ENCODE measurements around the gene TECPR1.

The TECPR1 gene

DNA sequence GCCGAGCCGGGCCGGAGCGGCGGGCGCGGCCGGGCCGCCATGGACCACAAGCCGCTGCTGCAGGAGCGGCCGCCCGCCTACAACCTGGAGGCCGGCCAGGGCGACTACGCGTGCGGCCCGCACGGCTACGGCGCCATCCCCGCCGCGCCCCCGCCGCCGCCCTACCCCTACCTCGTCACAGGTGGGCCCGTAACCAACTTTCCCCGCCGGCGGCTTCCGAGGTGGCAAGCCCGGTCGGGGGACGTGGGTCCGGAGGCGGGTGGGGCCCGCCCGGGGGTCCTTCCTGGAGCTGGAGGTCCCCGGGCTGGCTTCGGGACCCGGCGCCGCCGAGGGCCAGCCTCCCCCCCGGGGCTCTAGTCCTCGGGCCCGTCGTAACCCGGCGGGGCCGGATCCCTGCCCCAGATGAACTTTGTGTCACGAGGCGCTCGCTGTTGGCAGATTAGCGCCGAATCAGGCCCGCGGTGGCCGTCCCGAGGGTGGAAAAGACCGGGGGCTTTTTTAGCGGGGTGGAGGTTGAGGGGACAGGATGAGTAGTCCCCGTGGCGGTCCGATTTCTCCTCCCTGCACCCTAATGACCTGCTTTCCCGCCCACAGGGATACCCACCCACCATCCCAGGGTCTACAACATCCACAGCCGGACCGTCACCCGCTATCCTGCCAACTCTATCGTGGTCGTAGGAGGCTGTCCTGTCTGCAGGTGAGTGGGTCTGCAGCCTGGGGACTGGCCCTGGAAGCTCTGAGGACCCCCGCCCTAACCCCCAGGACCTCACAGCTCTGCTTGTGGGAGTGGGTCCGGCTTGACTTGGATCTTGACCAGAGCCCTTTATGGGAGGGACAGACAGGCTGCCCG, 29.9 kb upstream of the TECPR1 start:
- Histone ChIP-seq H3F3A (ENCODE audit: control insufficient read depth, insufficient read depth) (peaks cover 3% of the 10 kb centered on the region; the same call in 1 of the 2 replicates), H3K9me2 (replicated peaks; ENCODE audit: control insufficient read depth, low read length) (no peaks in the 10 kb centered on the region), H3K36me3 (ENCODE audit: control insufficient read depth, low read length) (no peaks in the 10 kb centered on the region; the same call in 1 of the 2 replicates), H3K4me1 (ENCODE audit: control insufficient read depth, low read length) (peaks cover 20% of the 10 kb centered on the region), H3K27ac (ENCODE audit: low read depth, low read length) (no peak overlapping the region), H3K4me2 (ENCODE audit: low read length) (peak overlapping the region; percentile 92), H3K79me2 (ENCODE audit: control insufficient read depth, low read length) (no peaks in the 10 kb centered on the region), H3K9me3 (ENCODE audit: control insufficient read depth, insufficient read depth, low read length) (no peaks in the 10 kb centered on the region), H3K27me3 (ENCODE audit: control insufficient read depth, low read length) (peaks cover 9% of the 10 kb centered on the region), H4K20me1 (ENCODE audit: control insufficient read depth, insufficient read depth, low read depth, low read length) (peaks cover 20% of the 10 kb centered on the region; the same call in 1 of the 2 replicates), H3K4me3 (ENCODE audit: low read length) (peak overlapping the region; percentile 83)
- TF ChIP-seq, protein P1, sequence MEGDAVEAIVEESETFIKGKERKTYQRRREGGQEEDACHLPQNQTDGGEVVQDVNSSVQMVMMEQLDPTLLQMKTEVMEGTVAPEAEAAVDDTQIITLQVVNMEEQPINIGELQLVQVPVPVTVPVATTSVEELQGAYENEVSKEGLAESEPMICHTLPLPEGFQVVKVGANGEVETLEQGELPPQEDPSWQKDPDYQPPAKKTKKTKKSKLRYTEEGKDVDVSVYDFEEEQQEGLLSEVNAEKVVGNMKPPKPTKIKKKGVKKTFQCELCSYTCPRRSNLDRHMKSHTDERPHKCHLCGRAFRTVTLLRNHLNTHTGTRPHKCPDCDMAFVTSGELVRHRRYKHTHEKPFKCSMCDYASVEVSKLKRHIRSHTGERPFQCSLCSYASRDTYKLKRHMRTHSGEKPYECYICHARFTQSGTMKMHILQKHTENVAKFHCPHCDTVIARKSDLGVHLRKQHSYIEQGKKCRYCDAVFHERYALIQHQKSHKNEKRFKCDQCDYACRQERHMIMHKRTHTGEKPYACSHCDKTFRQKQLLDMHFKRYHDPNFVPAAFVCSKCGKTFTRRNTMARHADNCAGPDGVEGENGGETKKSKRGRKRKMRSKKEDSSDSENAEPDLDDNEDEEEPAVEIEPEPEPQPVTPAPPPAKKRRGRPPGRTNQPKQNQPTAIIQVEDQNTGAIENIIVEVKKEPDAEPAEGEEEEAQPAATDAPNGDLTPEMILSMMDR (IDR thresholded peaks at IDR 0.05; ENCODE audit: low read depth, low read length, poor library complexity, severe bottlenecking) = no peak
- no peak for TF ChIP-seq EZH2phosphoT487 (IDR thresholded peaks at IDR 0.05; ENCODE audit: borderline replicate concordance, low read length)

- Histone ChIP-seq H3K36me3 (ENCODE audit: control insufficient read depth, low read length) (no peaks in the 10 kb centered on the region; the same call in 1 of the 2 replicates), H3K4me2 (ENCODE audit: low read length) (peak within 1 kb of the TSS; percentile 100), H3K4me1 (ENCODE audit: control insufficient read depth, low read length) (peaks cover 20% of the 10 kb centered on the region), H4K20me1 (ENCODE audit: control insufficient read depth, insufficient read depth, low read depth, low read length) (peaks cover 14% of the 10 kb centered on the region; the same call in 1 of the 2 replicates), H3K9me3 (ENCODE audit: control insufficient read depth, insufficient read depth, low read length) (no peaks in the 10 kb centered on the region), H3K27me3 (ENCODE audit: control insufficient read depth, low read length) (peaks cover 9% of the 10 kb centered on the region), H3F3A (ENCODE audit: control insufficient read depth, insufficient read depth) (0 out of 2 replicates have a peak, but pooled peaks cover 3% of the 10 kb centered on the region), H3K4me3 (ENCODE audit: low read length) (peak within 1 kb of the TSS; percentile 88), H3K27ac (ENCODE audit: low read depth, low read length) (no peak within 1 kb of the TSS), H3K79me2 (ENCODE audit: control insufficient read depth, low read length) (no peaks in the 10 kb centered on the region), H3K9me2 (replicated peaks; ENCODE audit: control insufficient read depth, low read length) (no peaks in the 10 kb centered on the region)
- TF ChIP-seq EZH2phosphoT487 (IDR thresholded peaks at IDR 0.05; ENCODE audit: borderline replicate concordance, low read length) = no peak
- TF ChIP-seq, protein P1 (IDR thresholded peaks at IDR 0.05; ENCODE audit: low read depth, low read length, poor library complexity, severe bottlenecking) = peak; percentile 15
Measured at GRCh38 chr7:98280791-98281756, 29.0 kb upstream of the TECPR1 start, which contains the start of gene BRI3. Gene BRI3, plus strand, starts transcription at chr7:98281686. Its CDS starts 110 bp downstream, at chr7:98281796.

DNA sequence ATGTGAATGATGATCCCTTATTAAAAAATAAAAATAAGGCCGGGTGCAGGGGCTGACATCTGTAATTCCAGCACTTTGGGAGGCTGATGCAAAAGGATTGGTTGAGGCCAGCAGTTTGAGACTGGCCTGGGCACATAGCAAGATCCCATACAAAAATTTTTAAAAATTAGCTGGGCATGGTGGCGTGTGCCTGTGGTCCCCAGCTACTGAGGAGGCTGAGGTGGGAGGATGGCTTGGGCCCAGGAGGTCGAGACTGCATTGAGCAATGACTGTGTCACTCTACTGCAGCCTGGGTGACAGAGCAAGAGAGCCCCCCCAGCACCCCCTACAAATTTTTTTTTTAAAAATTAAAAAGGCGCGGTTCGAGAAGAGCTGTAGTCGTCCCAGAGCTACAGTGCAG, 28.3 kb upstream of the TECPR1 start:
- peaks cover 9% of the 10 kb centered on the region for H3K27me3 ChIP-seq (ENCODE audit: control insufficient read depth, low read length)
- TF ChIP-seq EZH2phosphoT487 (IDR thresholded peaks at IDR 0.05; ENCODE audit: borderline replicate concordance, low read length) = no peak
- TF ChIP-seq, protein P1 (IDR thresholded peaks at IDR 0.05; ENCODE audit: low read depth, low read length, poor library complexity, severe bottlenecking) = no peak
- H3K9me2 ChIP-seq (replicated peaks; ENCODE audit: control insufficient read depth, low read length) = no peaks in the 10 kb centered on the region
- no peaks in the 10 kb centered on the region for H3K79me2 ChIP-seq (ENCODE audit: control insufficient read depth, low read length)
- 0 out of 2 replicates have a peak, but pooled peaks cover 3% of the 10 kb centered on the region for H3F3A ChIP-seq (ENCODE audit: control insufficient read depth, insufficient read depth)
- peaks cover 20% of the 10 kb centered on the region for H3K4me1 ChIP-seq (ENCODE audit: control insufficient read depth, low read length)
- peaks cover 12% of the 10 kb centered on the region; the same call in 1 of the 2 replicates for H4K20me1 ChIP-seq (ENCODE audit: control insufficient read depth, insufficient read depth, low read depth, low read length)
- H3K4me2 ChIP-seq (ENCODE audit: low read length) = peak overlapping the region; percentile 100
- peak overlapping the region; percentile 88 for H3K4me3 ChIP-seq (ENCODE audit: low read length)
- no peak overlapping the region for H3K27ac ChIP-seq (ENCODE audit: low read depth, low read length)
- no peaks in the 10 kb centered on the region; the same call in 1 of the 2 replicates for H3K36me3 ChIP-seq (ENCODE audit: control insufficient read depth, low read length)
- no peaks in the 10 kb centered on the region for H3K9me3 ChIP-seq (ENCODE audit: control insufficient read depth, insufficient read depth, low read length)
